ENCODE results near the gene UBR3. TPM values are rescaled to one million over a fixed set of nuclear protein-coding genes. Genes with fewer than 3 reads are reported as not detected.
"Not testable (repeated sequence)": the region's sequence is repeated elsewhere in the genome, so short reads cannot be mapped to it uniquely, and the experiment has no call there.

UBR3 gene
- polyA plus RNA-seq, 1 donor from 2014 or later = 75.2 TPM

DNA sequence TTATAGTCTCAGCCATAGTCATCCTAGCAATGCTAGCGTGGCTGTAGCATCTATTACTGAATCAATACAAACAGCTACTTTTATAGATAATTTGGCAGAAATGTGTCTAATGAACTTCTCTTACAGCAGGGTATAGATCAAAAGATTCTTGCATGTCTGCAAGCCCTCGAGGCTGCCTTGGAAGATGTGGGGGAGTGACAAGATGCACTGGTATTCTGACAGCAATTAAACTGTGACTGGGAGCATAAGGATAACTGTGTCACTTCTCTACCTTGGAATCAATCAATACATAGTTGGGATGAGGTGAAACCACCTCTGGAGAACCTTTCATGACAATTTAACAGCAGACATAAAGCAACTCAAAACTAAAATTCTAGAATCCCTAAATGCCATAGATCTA is 291.4 kb downstream of the UBR3 start:
- no peaks in the 10 kb centered on the region for H3K79me2 ChIP-seq (replicated peaks; ENCODE audit: insufficient read depth, low read length)
- H4K20me1 ChIP-seq (ENCODE audit: insufficient read depth) = no peaks in the 10 kb centered on the region

GRCh38 chr2:170119326-170119725 is 292.1 kb downstream of the UBR3 start:
- not testable (repeated sequence) for H3K36me3 ChIP-seq (ENCODE audit: insufficient read depth, low read length); H3K27me3 ChIP-seq (ENCODE audit: insufficient read depth, low read depth, low read length); H3K9ac ChIP-seq (ENCODE audit: low read length); H3K4me2 ChIP-seq (ENCODE audit: low read length); H3K9me2 ChIP-seq (ENCODE audit: insufficient read depth, low read length); H2AFZ ChIP-seq (ENCODE audit: low read depth, low read length); H3K9me3 ChIP-seq (ENCODE audit: low read length); H4K20me1 ChIP-seq (ENCODE audit: insufficient read depth); H3K27ac ChIP-seq (ENCODE audit: low read length); H3K4me3 ChIP-seq (ENCODE audit: low read length); H3K79me2 ChIP-seq (replicated peaks; ENCODE audit: insufficient read depth, low read length); H3F3A ChIP-seq (ENCODE audit: insufficient read depth, low read length, poor library complexity, severe bottlenecking)

More for the DNA sequence above, 291.4 kb downstream of the UBR3 start:
- Histone ChIP-seq H3K27me3 (ENCODE audit: insufficient read depth, low read depth, low read length) (no peaks in the 10 kb centered on the region), H3K9me3 (ENCODE audit: low read length) (no peaks in the 10 kb centered on the region), H3K9me2 (ENCODE audit: insufficient read depth, low read length) (no peaks in the 10 kb centered on the region), H3K27ac (ENCODE audit: low read length) (no peak overlapping the region), H3K36me3 (ENCODE audit: insufficient read depth, low read length) (no peaks in the 10 kb centered on the region), H3K4me2 (ENCODE audit: low read length) (no peak overlapping the region), H3K9ac (ENCODE audit: low read length) (no peak overlapping the region), H2AFZ (ENCODE audit: low read depth, low read length) (no peak overlapping the region), H3F3A (ENCODE audit: insufficient read depth, low read length, poor library complexity, severe bottlenecking) (no peaks in the 10 kb centered on the region), H3K4me3 (ENCODE audit: low read length) (no peak overlapping the region)
- TF ChIP-seq SMC3 (conservative IDR thresholded peaks at IDR 0.05; ENCODE audit: poor library complexity) = no peak

GRCh38 chr2:170121689-170122088 is 294.4 kb downstream of the UBR3 start:
- no peaks in the 10 kb centered on the region for H3K27me3 ChIP-seq (ENCODE audit: insufficient read depth, low read depth, low read length)
- H3K9ac ChIP-seq (ENCODE audit: low read length) = no peak overlapping the region

More at GRCh38 chr2:170121689-170122088, 294.4 kb downstream of the UBR3 start:
- Histone ChIP-seq H3K9me2 (ENCODE audit: insufficient read depth, low read length) (no peaks in the 10 kb centered on the region), H4K20me1 (ENCODE audit: insufficient read depth) (no peaks in the 10 kb centered on the region), H3K9me3 (ENCODE audit: low read length) (no peaks in the 10 kb centered on the region), H3F3A (ENCODE audit: insufficient read depth, low read length, poor library complexity, severe bottlenecking) (no peaks in the 10 kb centered on the region), H3K36me3 (ENCODE audit: insufficient read depth, low read length) (no peaks in the 10 kb centered on the region), H3K27ac (ENCODE audit: low read length) (no peak overlapping the region), H3K79me2 (replicated peaks; ENCODE audit: insufficient read depth, low read length) (no peaks in the 10 kb centered on the region), H3K4me2 (ENCODE audit: low read length) (no peak overlapping the region), H3K4me3 (ENCODE audit: low read length) (no peak overlapping the region), H2AFZ (ENCODE audit: low read depth, low read length) (no peak overlapping the region)
- no peak for TF ChIP-seq EZH2 (IDR thresholded peaks at IDR 0.05; ENCODE audit: borderline replicate concordance, insufficient read depth, low read length, poor library complexity, severe bottlenecking)
- no peak for TF ChIP-seq MXI1 (conservative IDR thresholded peaks at IDR 0.05; ENCODE audit: poor library complexity, severe bottlenecking)
- no peak for TF ChIP-seq EP300 (conservative IDR thresholded peaks at IDR 0.05; ENCODE audit: poor library complexity, severe bottlenecking)
- no peak for TF ChIP-seq RAD21 (conservative IDR thresholded peaks at IDR 0.05)
- TF ChIP-seq POLR2AphosphoS5 (IDR thresholded peaks at IDR 0.05) = no peak
- TF ChIP-seq, protein P1, sequence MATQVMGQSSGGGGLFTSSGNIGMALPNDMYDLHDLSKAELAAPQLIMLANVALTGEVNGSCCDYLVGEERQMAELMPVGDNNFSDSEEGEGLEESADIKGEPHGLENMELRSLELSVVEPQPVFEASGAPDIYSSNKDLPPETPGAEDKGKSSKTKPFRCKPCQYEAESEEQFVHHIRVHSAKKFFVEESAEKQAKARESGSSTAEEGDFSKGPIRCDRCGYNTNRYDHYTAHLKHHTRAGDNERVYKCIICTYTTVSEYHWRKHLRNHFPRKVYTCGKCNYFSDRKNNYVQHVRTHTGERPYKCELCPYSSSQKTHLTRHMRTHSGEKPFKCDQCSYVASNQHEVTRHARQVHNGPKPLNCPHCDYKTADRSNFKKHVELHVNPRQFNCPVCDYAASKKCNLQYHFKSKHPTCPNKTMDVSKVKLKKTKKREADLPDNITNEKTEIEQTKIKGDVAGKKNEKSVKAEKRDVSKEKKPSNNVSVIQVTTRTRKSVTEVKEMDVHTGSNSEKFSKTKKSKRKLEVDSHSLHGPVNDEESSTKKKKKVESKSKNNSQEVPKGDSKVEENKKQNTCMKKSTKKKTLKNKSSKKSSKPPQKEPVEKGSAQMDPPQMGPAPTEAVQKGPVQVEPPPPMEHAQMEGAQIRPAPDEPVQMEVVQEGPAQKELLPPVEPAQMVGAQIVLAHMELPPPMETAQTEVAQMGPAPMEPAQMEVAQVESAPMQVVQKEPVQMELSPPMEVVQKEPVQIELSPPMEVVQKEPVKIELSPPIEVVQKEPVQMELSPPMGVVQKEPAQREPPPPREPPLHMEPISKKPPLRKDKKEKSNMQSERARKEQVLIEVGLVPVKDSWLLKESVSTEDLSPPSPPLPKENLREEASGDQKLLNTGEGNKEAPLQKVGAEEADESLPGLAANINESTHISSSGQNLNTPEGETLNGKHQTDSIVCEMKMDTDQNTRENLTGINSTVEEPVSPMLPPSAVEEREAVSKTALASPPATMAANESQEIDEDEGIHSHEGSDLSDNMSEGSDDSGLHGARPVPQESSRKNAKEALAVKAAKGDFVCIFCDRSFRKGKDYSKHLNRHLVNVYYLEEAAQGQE (IDR thresholded peaks at IDR 0.05; ENCODE audit: borderline replicate concordance) = no peak
- no peak for TF ChIP-seq TAF1 (IDR thresholded peaks at IDR 0.05; ENCODE audit: low read depth)
- TF ChIP-seq SMC3 (conservative IDR thresholded peaks at IDR 0.05; ENCODE audit: poor library complexity) = no peak
- no peak for TF ChIP-seq CTCF (IDR thresholded peaks at IDR 0.05; ENCODE audit: poor library complexity, severe bottlenecking)
